OCI-LY1 (cell line): ENCODE measurements around the gene MBNL2.

Experiments used
- H2AFZ ChIP-seq: fragments of 200-600 bp; sonication (generic), shearing (Covaris generic); 2 replicates; pipeline ENCODE4 v1.6.0; 2014; ENCODE audit warnings: antibody characterized with exemption, mild to moderate bottlenecking, low read length
- H3F3A ChIP-seq: fragments of 200-600 bp; sonication (generic), shearing (Covaris generic); 2 replicates; pipeline ENCODE4 v1.6.0; 2014; ENCODE audit warnings: mild to moderate bottlenecking, antibody characterized with exemption, low read length, moderate library complexity; ENCODE audit not compliant: insufficient read depth
- H3K27ac ChIP-seq: fragments of 200-600 bp; sonication (generic); 2 replicates; pipeline ENCODE4 v1.5.1; 2014; ENCODE audit warnings: low read length, mixed run types, mild to moderate bottlenecking, low read depth; ENCODE audit not compliant: poor library complexity, severe bottlenecking
- H3K27me3 ChIP-seq: fragments of 200-600 bp; sonication (generic); 2 replicates; pipeline ENCODE4 v1.6.0; 2014; ENCODE audit warnings: antibody characterized with exemption, mild to moderate bottlenecking, low read length, moderate library complexity; ENCODE audit not compliant: insufficient read depth
- H3K36me3 ChIP-seq: fragments of 200-600 bp; sonication (generic); 2 replicates; pipeline ENCODE4 v1.6.1; 2014; ENCODE audit warnings: mild to moderate bottlenecking, antibody characterized with exemption, low read length, moderate library complexity, mixed read lengths; ENCODE audit not compliant: insufficient read depth
- H3K4me1 ChIP-seq: fragments of 200-600 bp; sonication (generic); 2 replicates; pipeline ENCODE4 v1.5.1; 2014; ENCODE audit warnings: mild to moderate bottlenecking, low read length, moderate library complexity; ENCODE audit not compliant: insufficient read depth, severe bottlenecking
- H3K4me2 ChIP-seq: fragments of 200-600 bp; sonication (generic), shearing (Covaris generic); 2 replicates; pipeline ENCODE4 v1.6.1; 2014; ENCODE audit warnings: low read length
- H3K4me3 ChIP-seq: fragments of 200-600 bp; sonication (generic); 2 replicates; pipeline ENCODE4 v1.5.1; 2014; ENCODE audit warnings: low read length, low read depth, mild to moderate bottlenecking, mixed read lengths; ENCODE audit not compliant: poor library complexity, severe bottlenecking
- H3K79me2 ChIP-seq: fragments of 200-600 bp; shearing (Covaris generic); 2 replicates; pipeline ENCODE4 v1.6.1; 2016; ENCODE audit warnings: mixed run types, low read length, mixed read lengths; ENCODE audit not compliant: insufficient read depth
- H3K9ac ChIP-seq: fragments of 200-600 bp; sonication (generic), shearing (Covaris generic); 2 replicates; pipeline ENCODE4 v1.6.1; 2014; ENCODE audit warnings: mild to moderate bottlenecking, low read length, mixed read lengths
- H3K9me2 ChIP-seq: fragments of 200-600 bp; sonication (generic), shearing (Covaris generic); 2 replicates; pipeline ENCODE4 v1.6.1; 2014; ENCODE audit warnings: low read depth, mild to moderate bottlenecking, low read length, mixed read lengths
- H3K9me3 ChIP-seq: fragments of 200-600 bp; shearing (Covaris generic); 2 replicates; pipeline ENCODE4 v1.6.1; 2014; ENCODE audit warnings: low read length, mixed read lengths
- H4K20me1 ChIP-seq: fragments of 200-600 bp; sonication (generic), shearing (Covaris generic); 2 replicates; pipeline ENCODE4 v1.6.0; 2016; ENCODE audit warnings: mild to moderate bottlenecking, low read length; ENCODE audit not compliant: insufficient read depth
- EZH2 ChIP-seq: fragments of 200-600 bp; sonication (generic), shearing (Covaris generic); IDR thresholded peaks from 2 replicates; pipeline ENCODE4 v1.8.0; 2017; ENCODE audit warnings: borderline replicate concordance, mixed run types, mild to moderate bottlenecking, antibody characterized with exemption, low read length, moderate library complexity, mixed read lengths
- TF ChIP-seq, protein P1 (sequence below): fragments of 200-600 bp; sonication (generic), shearing (Covaris generic); IDR thresholded peaks from 2 replicates; pipeline ENCODE4 v1.5.1; 2017; ENCODE audit warnings: mild to moderate bottlenecking, antibody characterized with exemption, low read length, moderate library complexity, mixed read lengths

MBNL2 gene

DNA sequence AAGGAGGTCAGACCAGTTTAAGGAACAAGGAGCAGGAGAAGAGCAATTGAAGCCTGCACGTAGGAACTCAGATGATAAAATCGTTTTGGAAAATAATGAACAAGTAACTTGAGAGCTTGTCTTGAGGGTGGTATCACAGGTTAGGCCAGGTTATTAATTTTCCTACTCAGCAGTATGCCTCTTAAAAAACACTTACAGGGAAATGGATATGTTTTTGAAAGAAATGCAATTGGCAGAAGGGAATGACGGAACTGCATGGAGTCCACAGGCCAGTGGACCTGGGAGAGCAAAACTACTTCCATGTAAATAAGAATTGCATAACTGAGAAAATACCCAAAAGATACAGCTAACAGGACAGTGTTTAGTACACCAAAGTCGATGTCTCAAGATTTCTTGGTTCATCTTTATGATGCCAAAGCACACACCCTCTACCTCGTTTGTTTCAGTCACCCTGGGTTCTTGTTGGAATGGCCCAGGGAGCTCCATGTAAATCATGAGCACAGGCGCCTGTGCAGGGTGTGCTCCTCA is 35.2 kb downstream of the MBNL2 start:
- TF ChIP-seq, protein P1, sequence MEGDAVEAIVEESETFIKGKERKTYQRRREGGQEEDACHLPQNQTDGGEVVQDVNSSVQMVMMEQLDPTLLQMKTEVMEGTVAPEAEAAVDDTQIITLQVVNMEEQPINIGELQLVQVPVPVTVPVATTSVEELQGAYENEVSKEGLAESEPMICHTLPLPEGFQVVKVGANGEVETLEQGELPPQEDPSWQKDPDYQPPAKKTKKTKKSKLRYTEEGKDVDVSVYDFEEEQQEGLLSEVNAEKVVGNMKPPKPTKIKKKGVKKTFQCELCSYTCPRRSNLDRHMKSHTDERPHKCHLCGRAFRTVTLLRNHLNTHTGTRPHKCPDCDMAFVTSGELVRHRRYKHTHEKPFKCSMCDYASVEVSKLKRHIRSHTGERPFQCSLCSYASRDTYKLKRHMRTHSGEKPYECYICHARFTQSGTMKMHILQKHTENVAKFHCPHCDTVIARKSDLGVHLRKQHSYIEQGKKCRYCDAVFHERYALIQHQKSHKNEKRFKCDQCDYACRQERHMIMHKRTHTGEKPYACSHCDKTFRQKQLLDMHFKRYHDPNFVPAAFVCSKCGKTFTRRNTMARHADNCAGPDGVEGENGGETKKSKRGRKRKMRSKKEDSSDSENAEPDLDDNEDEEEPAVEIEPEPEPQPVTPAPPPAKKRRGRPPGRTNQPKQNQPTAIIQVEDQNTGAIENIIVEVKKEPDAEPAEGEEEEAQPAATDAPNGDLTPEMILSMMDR, result no peak
- no peak for TF ChIP-seq EZH2
- H2AFZ ChIP-seq, result no peak overlapping the region
- no peaks in the 10 kb centered on the region for H3K9me2 ChIP-seq
- H3K4me2 ChIP-seq, result no peak overlapping the region
- no peak overlapping the region for H3K4me3 ChIP-seq
- no peaks in the 10 kb centered on the region for H3K9me3 ChIP-seq
- no peaks in the 10 kb centered on the region for H3K4me1 ChIP-seq
- H4K20me1 ChIP-seq, result no peaks in the 10 kb centered on the region
- H3F3A ChIP-seq, result no peaks in the 10 kb centered on the region
- H3K36me3 ChIP-seq, result no peaks in the 10 kb centered on the region
- H3K79me2 ChIP-seq, result no peaks in the 10 kb centered on the region
- H3K27me3 ChIP-seq, result no peaks in the 10 kb centered on the region
- no peak overlapping the region for H3K27ac ChIP-seq
- H3K9ac ChIP-seq, result no peak overlapping the region

DNA sequence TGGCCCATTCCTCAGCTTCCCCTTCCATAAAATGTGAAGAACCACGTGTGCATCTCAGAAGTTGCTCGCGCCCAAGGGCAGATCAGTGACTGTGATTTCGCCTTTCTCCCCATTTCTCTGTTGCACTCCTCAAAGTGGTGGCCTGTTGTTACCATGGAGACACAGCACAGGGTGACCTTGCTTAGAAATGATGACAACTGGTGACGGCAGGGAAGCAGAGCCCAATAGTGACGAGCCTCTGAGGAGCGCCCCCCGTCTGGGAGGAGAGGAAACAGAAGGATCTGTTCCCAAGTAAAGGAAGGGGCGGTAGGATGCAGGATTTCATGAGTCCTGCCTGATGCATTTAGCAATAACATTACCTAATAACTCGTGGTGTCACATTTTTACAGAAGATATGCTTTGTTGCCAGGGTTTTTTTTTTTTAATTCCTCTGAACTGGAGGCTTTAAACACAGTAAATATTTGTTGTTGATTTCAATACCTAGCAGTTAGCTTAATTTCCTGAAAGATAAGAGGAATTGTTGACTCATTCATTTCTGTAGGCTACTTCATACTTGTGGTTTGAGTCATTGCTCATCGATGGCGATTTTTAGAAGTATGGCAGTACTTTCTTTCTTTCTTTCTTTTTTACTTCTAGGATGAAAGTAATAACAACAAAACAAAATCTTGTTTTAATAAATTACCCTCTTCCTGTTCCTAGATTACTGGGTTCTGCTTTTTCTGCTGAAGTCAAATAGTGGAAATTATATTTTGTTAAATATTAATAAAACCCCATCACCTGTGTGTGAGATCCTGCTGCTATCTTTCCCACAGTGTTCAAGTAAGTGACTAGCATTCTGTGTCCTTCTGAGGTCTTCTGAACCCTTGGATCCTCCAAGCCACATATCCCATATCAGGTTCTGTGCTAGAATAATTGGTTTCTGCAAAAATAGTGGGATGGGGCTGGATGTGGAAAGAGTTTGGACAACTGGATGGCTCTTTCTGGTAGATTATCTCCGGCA is 36.0 kb downstream of the MBNL2 start:
- Histone ChIP-seq H3K4me1 (no peaks in the 10 kb centered on the region), H3F3A (no peaks in the 10 kb centered on the region), H3K4me2 (no peak overlapping the region), H3K9me2 (no peaks in the 10 kb centered on the region), H2AFZ (no peak overlapping the region), H3K9ac (no peak overlapping the region), H3K27me3 (no peaks in the 10 kb centered on the region), H3K4me3 (no peak overlapping the region), H3K27ac (no peak overlapping the region), H3K9me3 (no peaks in the 10 kb centered on the region), H3K36me3 (no peaks in the 10 kb centered on the region), H4K20me1 (no peaks in the 10 kb centered on the region), H3K79me2 (no peaks in the 10 kb centered on the region)
- no peak for TF ChIP-seq EZH2
- TF ChIP-seq, protein P1, result no peak

DNA sequence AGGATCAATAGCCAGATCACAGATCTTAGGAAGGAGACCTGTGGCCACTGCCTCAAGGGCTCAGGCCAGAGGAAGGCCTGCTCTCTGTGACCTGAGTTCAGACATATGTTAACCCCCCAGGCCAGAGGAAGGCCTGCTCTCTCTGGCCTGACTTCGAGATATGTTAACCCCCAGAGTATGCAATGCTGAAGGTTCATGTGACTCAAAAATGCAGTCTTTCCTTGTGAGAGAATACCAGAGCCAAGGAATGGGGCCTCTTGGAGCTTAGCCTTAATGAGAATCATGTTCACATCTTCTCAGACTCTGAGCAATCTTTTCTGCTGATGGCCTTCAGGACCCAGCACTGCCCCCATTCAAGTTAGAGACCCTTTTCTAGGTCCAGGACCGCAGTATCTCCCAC is 36.7 kb downstream of the MBNL2 start:
- H3K36me3 ChIP-seq, result no peaks in the 10 kb centered on the region
- H4K20me1 ChIP-seq, result no peaks in the 10 kb centered on the region
- H3K9me3 ChIP-seq, result no peaks in the 10 kb centered on the region
- no peak overlapping the region for H3K4me3 ChIP-seq
- H3F3A ChIP-seq, result no peaks in the 10 kb centered on the region
- TF ChIP-seq, protein P1, result no peak
- no peak for TF ChIP-seq EZH2
- H2AFZ ChIP-seq, result no peak overlapping the region
- H3K79me2 ChIP-seq, result no peaks in the 10 kb centered on the region
- H3K9ac ChIP-seq, result no peak overlapping the region
- H3K27ac ChIP-seq, result no peak overlapping the region
- H3K4me2 ChIP-seq, result no peak overlapping the region
- no peaks in the 10 kb centered on the region for H3K4me1 ChIP-seq
- H3K9me2 ChIP-seq, result no peaks in the 10 kb centered on the region
- no peaks in the 10 kb centered on the region for H3K27me3 ChIP-seq
